HEK293T (cell line): ENCODE results near the gene FILIP1.

Experiments
- ARNT ChIP-seq: fragments of 450-650 bp; IDR thresholded peaks from 2 replicates; pipeline ENCODE4 v1.6.1; 2017; ENCODE audit warnings: mild to moderate bottlenecking
- CTBP1 ChIP-seq: fragments of 450-650 bp; IDR thresholded peaks from 2 replicates; pipeline ENCODE4 v1.6.1; 2016; ENCODE audit warnings: borderline replicate concordance
- ELF4 ChIP-seq: fragments of 450-650 bp; IDR thresholded peaks from 2 replicates; pipeline ENCODE4 v1.6.1; 2017; ENCODE audit warnings: antibody characterized with exemption
- FOXA1 ChIP-seq: fragments of 450-650 bp; IDR thresholded peaks from 2 replicates; pipeline ENCODE4 v1.6.1; 2016; ENCODE audit warnings: mild to moderate bottlenecking
- FOXK2 ChIP-seq: fragments of 450-650 bp; IDR thresholded peaks from 2 replicates; pipeline ENCODE4 v1.6.1; 2016; ENCODE audit warnings: mild to moderate bottlenecking
- FOXM1 ChIP-seq: fragments of 450-650 bp; IDR thresholded peaks from 2 replicates; pipeline ENCODE4 v1.6.1; 2017; ENCODE audit warnings: mild to moderate bottlenecking, borderline replicate concordance
- HDGF ChIP-seq: fragments of 450-650 bp; IDR thresholded peaks from 2 replicates; pipeline ENCODE4 v1.6.1; 2017; ENCODE audit warnings: antibody characterized with exemption, borderline replicate concordance
- L3MBTL2 ChIP-seq: fragments of 450-650 bp; conservative IDR thresholded peaks from 2 replicates; pipeline ENCODE4 v1.6.1; 2016; ENCODE audit warnings: mild to moderate bottlenecking
- NFRKB ChIP-seq: fragments of 450-650 bp; IDR thresholded peaks from 2 replicates; pipeline ENCODE4 v1.6.1; 2016; ENCODE audit warnings: mild to moderate bottlenecking, moderate library complexity
- PKNOX1 ChIP-seq: fragments of 450-650 bp; IDR thresholded peaks from 2 replicates; pipeline ENCODE4 v1.6.1; 2016
- SP1 ChIP-seq: fragments of 450-650 bp; IDR thresholded peaks from 2 replicates; pipeline ENCODE4 v1.6.1; 2017
- SUZ12 ChIP-seq: fragments of 450-650 bp; IDR thresholded peaks from 2 replicates; pipeline ENCODE4 v1.6.1; 2016; ENCODE audit warnings: mild to moderate bottlenecking
- TARDBP ChIP-seq: fragments of 450-650 bp; IDR thresholded peaks from 2 replicates; pipeline ENCODE4 v1.6.1; 2016
- ZNF384 ChIP-seq: fragments of 450-650 bp; IDR thresholded peaks from 2 replicates; pipeline ENCODE4 v1.6.1; 2016

- no peak for TF ChIP-seq TARDBP
- no peak for TF ChIP-seq FOXM1
- TF ChIP-seq HDGF = no peak
- no peak for TF ChIP-seq L3MBTL2
- no peak for TF ChIP-seq SP1
- TF ChIP-seq CTBP1 = no peak
- TF ChIP-seq ARNT = no peak
- no peak for TF ChIP-seq PKNOX1
- TF ChIP-seq NFRKB = no peak
- no peak for TF ChIP-seq FOXA1
- no peak for TF ChIP-seq SUZ12
- no peak for TF ChIP-seq ELF4
- no peak for TF ChIP-seq FOXK2
- no peak for TF ChIP-seq ZNF384
These were observed 47.2 kb downstream of the FILIP1 start for GRCh38 chr6:75446241-75446880.
